WTC11 (cell line): Measurements from ENCODE around the gene PAPPA2. TPM values are rescaled to one million over a fixed set of nuclear protein-coding genes. Genes with fewer than 3 reads are reported as not detected.
A peak's percentile ranks its signal among the peaks of the same experiment; 100 is the strongest.

Experiments
- ATAC-seq: fragments of 200-7000 bp; cut with Tn5 transposase; 2 replicates; pipeline ENCODE4 v1.10.0; 2021; ENCODE audit warnings: mild to moderate bottlenecking, moderate library complexity
- CTCF ChIA-PET: fragments of 300-600 bp; sonication (Branson Sonifier 250); formaldehyde crosslinking; loops from one replicate; lab custom pipeline; 2021; ENCODE audit warnings: antibody characterized with exemption; lab: Charles Lee
- POLR2A ChIA-PET: fragments of 350-600 bp; sonication (Branson Sonifier 250); formaldehyde crosslinking; loops from one replicate; lab custom pipeline; 2021; ENCODE audit warnings: antibody characterized with exemption; lab: Charles Lee
- DNase-seq: peaks from one replicate; pipeline ENCODE4 v3.0.0; 2021; ENCODE audit warnings: low spot score
- H3K27ac Mint-ChIP-seq: 2 replicates; pipeline ENCODE4 v1.8.0; 2021; ENCODE audit warnings: mixed read lengths
- H3K27me3 Mint-ChIP-seq: 2 replicates; pipeline ENCODE4 v1.8.0; 2021; ENCODE audit warnings: low read depth, mild to moderate bottlenecking, moderate library complexity, mixed read lengths
- H3K36me3 Mint-ChIP-seq: 2 replicates; pipeline ENCODE4 v1.8.0; 2021; ENCODE audit warnings: mixed read lengths
- H3K4me1 Mint-ChIP-seq: 2 replicates; pipeline ENCODE4 v1.8.0; 2022; ENCODE audit warnings: mixed read lengths
- H3K4me3 Mint-ChIP-seq: 2 replicates; pipeline ENCODE4 v1.8.0; 2021; ENCODE audit warnings: mild to moderate bottlenecking, moderate library complexity, mixed read lengths
- H3K9me3 Mint-ChIP-seq: 2 replicates; pipeline ENCODE4 v1.8.0; 2021; ENCODE audit warnings: mixed read lengths
- AFF4 ChIP-seq: sonication (generic); formaldehyde crosslinking; IDR thresholded peaks from 2 replicates; pipeline ENCODE4 v1.8.1; 2023; ENCODE audit warnings: mild to moderate bottlenecking, missing genetic modification reagents, borderline replicate concordance
- ATF1 ChIP-seq: sonication (generic); formaldehyde crosslinking; IDR thresholded peaks from 2 replicates; pipeline ENCODE4 v1.8.1; 2023; ENCODE audit warnings: mild to moderate bottlenecking, moderate library complexity, missing genetic modification reagents
- ATF3 ChIP-seq: sonication (generic); formaldehyde crosslinking; conservative IDR thresholded peaks from 2 replicates; pipeline ENCODE4 v1.8.1; 2022; ENCODE audit warnings: mild to moderate bottlenecking, missing genetic modification reagents
- CDX4 ChIP-seq: fragments of 250-450 bp; sonication (Bioruptor Pico); IDR thresholded peaks from 2 replicates; pipeline ENCODE4 v1.9.0; 2021; ENCODE audit warnings: moderate library complexity, mild to moderate bottlenecking, inconsistent platforms, borderline replicate concordance
- CREB1 ChIP-seq: sonication (generic); formaldehyde crosslinking; IDR thresholded peaks from 2 replicates; pipeline ENCODE4 v1.8.0; 2023; ENCODE audit warnings: mild to moderate bottlenecking, missing genetic modification reagents
- EMX1 ChIP-seq: fragments of 250-450 bp; sonication (Bioruptor Pico); IDR thresholded peaks from 2 replicates; pipeline ENCODE4 v1.8.0; 2021; ENCODE audit warnings: mild to moderate bottlenecking
- ERG ChIP-seq: fragments of 250-450 bp; sonication (Bioruptor Pico); IDR thresholded peaks from 2 replicates; pipeline ENCODE4 v1.8.0; 2021; ENCODE audit warnings: mild to moderate bottlenecking
- FOXP1 ChIP-seq: sonication (generic); formaldehyde crosslinking; IDR thresholded peaks from 2 replicates; pipeline ENCODE4 v1.8.0; 2022; ENCODE audit warnings: missing genetic modification reagents, mild to moderate bottlenecking, moderate library complexity, borderline replicate concordance
- JUN ChIP-seq: sonication (generic); formaldehyde crosslinking; IDR thresholded peaks from 2 replicates; pipeline ENCODE4 v1.8.0; 2023; ENCODE audit warnings: mild to moderate bottlenecking, missing genetic modification reagents
- MLX ChIP-seq: sonication (generic); formaldehyde crosslinking; IDR thresholded peaks from 2 replicates; pipeline ENCODE4 v1.8.1; 2023; ENCODE audit warnings: mild to moderate bottlenecking, missing genetic modification reagents, moderate library complexity
- MYBL2 ChIP-seq: sonication (generic); formaldehyde crosslinking; IDR thresholded peaks from 2 replicates; pipeline ENCODE4 v1.8.1; 2023; ENCODE audit warnings: mild to moderate bottlenecking, moderate library complexity, missing genetic modification reagents
- NFE2L1 ChIP-seq: sonication (generic); formaldehyde crosslinking; IDR thresholded peaks from 2 replicates; pipeline ENCODE4 v1.8.1; 2023; ENCODE audit warnings: missing genetic modification reagents
- NR3C1 ChIP-seq: sonication (generic); formaldehyde crosslinking; conservative IDR thresholded peaks from 2 replicates; pipeline ENCODE4 v1.8.1; 2023; ENCODE audit warnings: low read depth, mild to moderate bottlenecking, missing genetic modification reagents
- SMAD3 ChIP-seq: sonication (generic); formaldehyde crosslinking; IDR thresholded peaks from 2 replicates; pipeline ENCODE4 v1.8.0; 2022; ENCODE audit warnings: missing genetic modification reagents, mild to moderate bottlenecking, borderline replicate concordance
- SMAD4 ChIP-seq: sonication (generic); formaldehyde crosslinking; IDR thresholded peaks from 2 replicates; pipeline ENCODE4 v1.8.0; 2022; ENCODE audit warnings: mild to moderate bottlenecking, missing genetic modification reagents
- SOX15 ChIP-seq: fragments of 250-450 bp; sonication (Bioruptor Pico); IDR thresholded peaks from 2 replicates; pipeline ENCODE4 v1.9.0; 2021; ENCODE audit warnings: mild to moderate bottlenecking
- ZBTB43 ChIP-seq: sonication (generic); formaldehyde crosslinking; IDR thresholded peaks from 2 replicates; pipeline ENCODE4 v1.8.1; 2023; ENCODE audit warnings: mild to moderate bottlenecking, missing genetic modification reagents
- ZNF219 ChIP-seq: sonication (generic); formaldehyde crosslinking; IDR thresholded peaks from 2 replicates; pipeline ENCODE4 v1.8.0; 2023; ENCODE audit warnings: missing genetic modification reagents, mild to moderate bottlenecking, borderline replicate concordance
- total RNA-seq: library from RNA; stranded (reverse); gene quantifications from 3 replicates; pipeline ENCODE4 v1.2.3, GENCODE V29; 2021

PAPPA2 gene
- total RNA-seq, 1 experiment from 2014 or later: 0.74 TPM

GRCh38 chr1:176702901-176703300 lies 239.9 kb downstream of the PAPPA2 start:
- TF ChIP-seq ZBTB43: no peak
- Mint-ChIP-seq H3K36me3 (no peaks in the 10 kb centered on the region), H3K9me3 (no peaks in the 10 kb centered on the region), H3K4me1 (no peaks in the 10 kb centered on the region), H3K27me3 (no peaks in the 10 kb centered on the region), H3K27ac (no peak overlapping the region), H3K4me3 (no peak overlapping the region)
- CTCF ChIA-PET: no interaction called here
- POLR2A ChIA-PET: no interaction called here
- ATAC-seq (no peak), DNase-seq (no peak)

GRCh38 chr1:176705585-176705984 lies 242.6 kb downstream of the PAPPA2 start:
- ChIA-PET CTCF (interaction anchor here (0.8 to 1.9 kb wide), 6 partner anchors 14 to 192 kb away, joined by 3 to 11 read pairs (median 4); no protein-coding TSS in a partner anchor), POLR2A (no interaction called here)
- DNase-seq: no peak
- no peaks in the 10 kb centered on the region for H3K36me3 Mint-ChIP-seq
- TF ChIP-seq EMX1 (CRISPR knock-in tag) (no peak), NR3C1 (CRISPR knock-in tag) (no peak), SMAD3 (CRISPR knock-in tag) (no peak), JUN (CRISPR knock-in tag) (no peak), ATF3 (CRISPR knock-in tag) (no peak), NFE2L1 (no peak), SMAD4 (CRISPR knock-in tag) (no peak), MYBL2 (CRISPR knock-in tag) (no peak), MLX (CRISPR knock-in tag) (no peak), FOXP1 (CRISPR knock-in tag) (no peak), AFF4 (no peak), SOX15 (CRISPR knock-in tag) (no peak), ERG (CRISPR knock-in tag) (no peak), CDX4 (CRISPR knock-in tag) (no peak), ATF1 (CRISPR knock-in tag) (no peak), ZNF219 (CRISPR knock-in tag) (no peak), CREB1 (CRISPR knock-in tag) (no peak)
- no peak overlapping the region for H3K4me3 Mint-ChIP-seq
- peak; percentile 59 for ATAC-seq
- no peaks in the 10 kb centered on the region for H3K9me3 Mint-ChIP-seq
- H3K4me1 Mint-ChIP-seq: no peaks in the 10 kb centered on the region
- H3K27ac Mint-ChIP-seq: no peak overlapping the region
- no peaks in the 10 kb centered on the region for H3K27me3 Mint-ChIP-seq
